ENCODE results near the gene CTNNBIP1.

The CTNNBIP1 gene

GRCh38 chr1:9946315-9946714 is 36.2 kb upstream of the CTNNBIP1 start:
- no peaks in the 10 kb centered on the region for H3K9me3 ChIP-seq (ENCODE audit: control insufficient read depth, insufficient read depth, low read depth, low read length)
- TF ChIP-seq ZNF133 (tag by site-specific recombination; IDR thresholded peaks at IDR 0.05): no peak
- TF ChIP-seq ZNF544 (tag by site-specific recombination; IDR thresholded peaks at IDR 0.05): no peak
- no peak for TF ChIP-seq PRDM2 (tag by site-specific recombination; IDR thresholded peaks at IDR 0.05; ENCODE audit: borderline replicate concordance)
- TF ChIP-seq ZNF266 (tag by site-specific recombination; IDR thresholded peaks at IDR 0.05; ENCODE audit: low read depth): no peak
- no peak for TF ChIP-seq ZNF292 (tag by site-specific recombination; IDR thresholded peaks at IDR 0.05; ENCODE audit: borderline replicate concordance, low read depth)
- TF ChIP-seq PRDM6 (tag by site-specific recombination; IDR thresholded peaks at IDR 0.05): no peak
- peaks cover 0 to 14% of the 10 kb centered on the region in 2 experiments; a peak in 2 of 3 replicates for H3K36me3 ChIP-seq (ENCODE audit: control insufficient read depth in 2 of 2, insufficient read depth in 1 of 2, low read length in 2 of 2)
- H3K27ac ChIP-seq (ENCODE audit: extremely low read depth, low read depth, low read length): no peak overlapping the region
- CTCF ChIA-PET: no interaction called here
- no peak overlapping the region for H3K4me3 ChIP-seq (ENCODE audit: low read depth, low read length)
- no peaks in the 10 kb centered on the region for H3K4me1 ChIP-seq (ENCODE audit: control insufficient read depth, insufficient read depth, low read length)
- POLR2A ChIA-PET: no interaction called here

GRCh38 chr1:9942939-9943788 is 33.1 kb upstream of the CTNNBIP1 start, which contains the start of the genes LZIC and NMNAT1:
TSS of gene LZIC (minus strand) at chr1:9943391. CDS start at chr1:9936619, 6,772 bp downstream.
TSS of gene NMNAT1 (plus strand) at chr1:9943475. CDS start at chr1:9972074, 28,599 bp downstream.
- Histone ChIP-seq H3K27ac (ENCODE audit: extremely low read depth, low read depth, low read length) (peak within 1 kb of the TSS; percentile 69), H3K4me1 (ENCODE audit: control insufficient read depth, insufficient read depth, low read length) (no peaks in the 10 kb centered on the region), H3K9me3 (ENCODE audit: control insufficient read depth, insufficient read depth, low read depth, low read length) (no peaks in the 10 kb centered on the region), H3K36me3 (ENCODE audit: control insufficient read depth in 2 of 2, insufficient read depth in 1 of 2, low read length in 2 of 2) (peaks cover 0 to 29% of the 10 kb centered on the region in 2 experiments; a peak in 2 of 3 replicates), H3K4me3 (ENCODE audit: low read depth, low read length) (peak within 1 kb of the TSS; percentile 89)
- CTCF ChIA-PET: interaction anchor here (0.6 to 3.2 kb wide), 16 partner anchors 12 to 832 kb away, joined by 3 to 24 read pairs (median 3); no protein-coding TSS in a partner anchor
- POLR2A ChIA-PET: interaction anchor here (0.6 to 2.7 kb wide), 19 partner anchors 10 to 345 kb away, joined by 3 to 26 read pairs (median 3); partner anchors contain the start of genes KIF1B and UBE4B
- TF ChIP-seq ZNF629 (tag by site-specific recombination; IDR thresholded peaks at IDR 0.05) (peak; percentile 82), ZNF398 (tag by site-specific recombination; IDR thresholded peaks at IDR 0.05) (no peak), ZNF571 (tag by site-specific recombination; IDR thresholded peaks at IDR 0.05) (no peak), OVOL3 (tag by site-specific recombination; IDR thresholded peaks at IDR 0.05) (peak; percentile 33; the same call in 1 of the 2 replicates), ZNF221 (tag by site-specific recombination; IDR thresholded peaks at IDR 0.05; ENCODE audit: borderline replicate concordance) (no peak), GLIS2 (tag by site-specific recombination; IDR thresholded peaks at IDR 0.05) (peak; percentile 90), GLI4 (tag by site-specific recombination; IDR thresholded peaks at IDR 0.05) (peak; percentile 91; the same call in 1 of the 2 replicates), ZNF211 (tag by site-specific recombination; IDR thresholded peaks at IDR 0.05; ENCODE audit: low read depth) (no peak), ZIC2 (tag by site-specific recombination; IDR thresholded peaks at IDR 0.05) (peak; percentile 58), ZNF585B (tag by site-specific recombination; IDR thresholded peaks at IDR 0.05) (no peak), ZNF544 (tag by site-specific recombination; IDR thresholded peaks at IDR 0.05) (no peak), ZNF747 (tag by site-specific recombination; IDR thresholded peaks at IDR 0.05) (no peak), ZNF561 (tag by site-specific recombination; IDR thresholded peaks at IDR 0.05; ENCODE audit: borderline replicate concordance) (peak; percentile 96), ZNF26 (tag by site-specific recombination; IDR thresholded peaks at IDR 0.05) (no peak), ZNF670 (tag by site-specific recombination; IDR thresholded peaks at IDR 0.05; ENCODE audit: low read depth) (no peak), IKZF3 (tag by site-specific recombination; IDR thresholded peaks at IDR 0.05) (no peak), TCF7L2 (IDR thresholded peaks at IDR 0.05; ENCODE audit: borderline replicate concordance, low read depth, low read length) (no peak)

Measured in HEK293 (cell line).